GM19372 (cell line): ENCODE results near the gene SWSAP1.
"Not testable (repeated sequence)": the region's sequence is repeated elsewhere in the genome, so short reads cannot be mapped to it uniquely, and the experiment has no call there.

Experiments used
- ATAC-seq: cut with Tn5 transposase; IDR thresholded peaks from one replicate; pipeline ENCODE4 v1.9.1; 2021; ENCODE audit warnings: mild to moderate bottlenecking, low read depth, moderate library complexity; ENCODE audit not compliant: unreplicated experiment

Gene SWSAP1

DNA sequence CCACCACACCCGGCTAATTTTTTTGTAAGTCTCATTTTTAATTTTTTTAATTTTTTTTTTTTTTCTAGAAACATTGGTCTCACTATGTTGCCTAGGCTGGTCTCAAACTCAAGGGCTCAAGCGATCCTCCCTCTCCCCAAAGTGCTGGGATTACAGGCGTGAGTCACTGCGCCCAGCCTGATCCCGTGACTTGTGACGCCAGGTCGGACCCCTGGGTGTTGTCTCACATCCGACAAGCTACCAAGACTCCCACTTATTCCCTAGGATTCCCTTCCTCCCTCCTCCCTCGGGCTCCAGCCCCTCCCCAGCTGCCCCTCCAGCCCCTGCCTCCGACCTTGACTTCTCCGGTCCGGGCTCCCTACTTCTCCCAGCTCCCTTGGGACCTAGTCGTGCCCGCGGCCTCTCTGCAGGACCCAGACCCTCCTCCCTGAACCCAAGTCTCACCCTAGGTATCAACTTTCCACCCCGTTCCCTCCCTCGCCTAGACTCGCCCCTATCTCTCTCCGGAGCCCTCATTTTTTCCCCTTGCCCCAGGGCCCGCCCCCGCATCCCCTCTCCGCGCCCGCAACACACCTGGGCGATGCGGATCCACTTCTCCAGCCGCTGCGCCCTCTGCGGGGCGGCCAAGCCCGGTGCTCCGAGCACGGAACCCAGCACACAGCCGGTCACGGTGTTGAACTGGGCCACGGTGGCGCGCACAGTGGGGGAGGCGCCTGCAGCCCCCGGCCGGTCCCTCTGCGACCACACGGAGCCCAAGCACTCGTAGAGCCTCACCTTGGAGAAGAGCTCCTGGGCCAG, 31.6 kb downstream of the SWSAP1 start:
- ATAC-seq, result no peak

DNA sequence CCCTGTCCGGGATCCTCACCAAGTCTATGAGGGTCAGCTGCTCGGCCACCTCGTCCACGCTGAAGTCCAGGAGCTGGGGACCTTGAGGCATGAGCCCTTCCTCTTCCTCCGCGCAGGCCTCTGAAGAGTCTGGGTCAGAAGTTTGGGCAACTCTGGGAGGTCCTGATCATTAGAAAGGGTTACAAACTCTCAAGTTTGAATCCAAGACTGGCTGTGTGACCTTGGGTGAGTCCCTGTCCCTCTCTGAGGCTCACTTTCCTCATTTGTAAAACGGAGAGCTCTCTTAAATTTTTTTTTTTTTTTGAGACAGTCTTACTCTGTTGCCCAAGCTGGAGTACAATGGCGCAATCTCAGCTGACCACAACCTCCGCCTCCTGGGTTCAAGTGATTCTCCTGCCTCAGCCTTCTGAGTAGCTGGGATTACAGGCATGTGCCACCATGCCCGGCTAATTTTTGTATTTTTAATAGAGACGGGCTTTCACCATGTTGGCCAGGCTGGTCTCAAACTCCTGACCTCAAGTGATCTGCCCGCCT, 32.3 kb downstream of the SWSAP1 start:
- not testable (repeated sequence) for ATAC-seq

DNA sequence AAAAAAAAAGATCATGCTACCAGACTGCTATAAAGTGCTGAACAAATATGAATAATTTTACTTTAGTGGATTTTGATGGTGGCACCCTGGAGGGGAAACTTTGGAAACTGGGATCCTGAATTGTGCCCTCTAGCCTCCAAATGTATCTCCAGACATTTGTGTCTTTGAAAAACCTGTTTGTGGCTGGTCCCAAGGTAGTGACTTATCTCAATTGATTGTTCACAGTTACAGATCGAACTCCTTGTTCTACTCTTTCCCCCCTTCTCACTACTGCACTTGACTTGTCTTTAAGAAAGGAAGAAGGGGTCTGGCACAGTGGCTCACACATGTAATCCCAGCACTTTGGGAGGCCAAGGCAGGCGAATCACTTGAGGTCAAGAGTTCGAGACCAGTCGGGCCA, 34.1 kb downstream of the SWSAP1 start:
- no peak for ATAC-seq

DNA sequence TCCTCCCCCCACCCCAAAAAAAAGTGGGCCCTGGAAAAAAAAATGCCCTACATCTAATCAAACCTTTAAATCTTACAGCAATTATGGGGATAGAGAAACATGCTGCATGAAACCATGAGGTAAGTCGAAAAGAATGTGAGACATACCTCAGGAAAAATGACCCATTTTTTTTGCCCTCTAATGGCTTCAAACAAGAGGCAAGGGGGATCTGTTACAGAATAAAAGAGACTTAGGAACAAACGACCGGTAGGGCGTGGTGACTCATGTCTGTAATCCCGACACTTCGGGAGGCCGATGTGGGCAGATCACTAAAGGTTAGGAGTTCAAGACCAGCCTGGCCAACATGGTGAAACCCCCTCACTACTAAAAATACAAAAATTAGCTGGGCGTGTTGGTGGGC, 36.2 kb downstream of the SWSAP1 start:
- no peak for ATAC-seq

DNA sequence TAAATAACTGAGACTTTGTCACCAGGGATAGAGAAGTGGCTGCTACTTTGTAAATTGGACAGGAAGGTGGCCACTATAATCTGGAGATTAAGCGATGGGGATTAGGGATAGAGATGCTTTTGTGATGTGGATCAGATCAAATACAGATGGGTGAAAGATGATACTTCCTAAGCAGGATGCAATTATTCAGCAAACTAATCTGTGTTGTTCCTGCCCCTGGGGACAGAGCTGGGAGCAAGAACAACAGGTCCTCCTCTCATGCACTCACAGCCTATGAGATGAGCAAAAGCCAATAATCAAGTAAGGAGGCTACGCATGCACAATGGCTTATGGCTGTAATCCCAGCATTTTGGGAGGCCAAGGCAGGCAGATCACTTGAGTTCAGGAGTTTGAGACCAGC, 40.1 kb downstream of the SWSAP1 start:
- no peak for ATAC-seq

DNA sequence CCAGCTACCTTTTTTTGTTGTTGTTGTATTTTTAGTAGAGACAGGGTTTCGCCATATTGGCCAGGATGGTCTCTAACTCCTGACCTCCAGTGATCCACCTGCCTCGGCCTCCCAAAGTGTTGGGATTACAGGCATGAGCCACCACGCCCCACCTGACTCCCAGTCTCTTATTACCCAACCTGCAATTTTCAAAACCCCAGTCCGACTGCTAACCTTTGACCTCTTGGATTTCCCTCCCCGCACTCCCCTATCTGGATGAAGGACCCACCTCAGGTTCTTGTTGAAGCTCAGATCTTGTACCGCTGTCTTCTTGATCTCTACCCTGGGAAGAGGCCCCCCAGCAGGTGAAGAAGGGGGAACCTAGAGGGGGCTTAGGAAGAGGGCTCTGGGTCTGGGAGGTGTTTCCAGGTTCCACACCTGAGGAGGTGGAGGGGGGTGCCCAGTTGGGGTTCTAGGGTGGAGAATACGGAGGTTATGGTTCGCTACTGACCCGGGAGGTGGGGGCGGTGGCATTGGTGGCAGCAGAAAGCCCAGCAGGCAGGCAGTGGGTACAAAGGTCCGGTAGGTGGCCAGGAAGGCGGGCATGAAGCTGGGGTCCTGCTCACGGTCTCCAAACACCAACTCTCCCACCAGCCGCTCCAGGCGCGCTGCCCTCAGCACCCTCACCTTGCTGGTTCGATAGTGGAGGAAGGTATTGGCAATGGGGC, 42.0 kb downstream of the SWSAP1 start:
- no peak for ATAC-seq

DNA sequence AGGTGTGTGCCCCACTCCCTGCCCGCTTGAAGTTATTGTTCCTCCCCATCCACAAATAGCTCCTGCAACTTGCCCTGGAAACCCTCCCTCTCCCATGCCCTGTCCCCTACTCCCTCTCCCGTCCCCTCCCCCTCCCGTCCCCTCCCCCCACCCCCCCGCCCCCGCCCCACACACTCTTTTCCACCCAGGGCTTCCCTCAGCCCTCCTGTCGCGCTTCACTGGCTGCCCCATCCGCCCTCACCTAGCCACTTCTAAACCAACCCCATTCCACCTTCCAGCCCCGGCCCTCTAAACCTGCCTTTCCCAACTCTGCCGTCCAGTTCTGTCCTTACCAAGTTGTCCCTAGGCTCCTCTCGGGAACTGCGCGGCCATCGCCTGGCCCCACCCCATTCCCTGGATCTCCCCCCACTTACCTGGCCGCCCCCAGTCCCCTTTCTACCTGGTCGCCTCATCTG, 43.7 kb downstream of the SWSAP1 start:
- no peak for ATAC-seq

DNA sequence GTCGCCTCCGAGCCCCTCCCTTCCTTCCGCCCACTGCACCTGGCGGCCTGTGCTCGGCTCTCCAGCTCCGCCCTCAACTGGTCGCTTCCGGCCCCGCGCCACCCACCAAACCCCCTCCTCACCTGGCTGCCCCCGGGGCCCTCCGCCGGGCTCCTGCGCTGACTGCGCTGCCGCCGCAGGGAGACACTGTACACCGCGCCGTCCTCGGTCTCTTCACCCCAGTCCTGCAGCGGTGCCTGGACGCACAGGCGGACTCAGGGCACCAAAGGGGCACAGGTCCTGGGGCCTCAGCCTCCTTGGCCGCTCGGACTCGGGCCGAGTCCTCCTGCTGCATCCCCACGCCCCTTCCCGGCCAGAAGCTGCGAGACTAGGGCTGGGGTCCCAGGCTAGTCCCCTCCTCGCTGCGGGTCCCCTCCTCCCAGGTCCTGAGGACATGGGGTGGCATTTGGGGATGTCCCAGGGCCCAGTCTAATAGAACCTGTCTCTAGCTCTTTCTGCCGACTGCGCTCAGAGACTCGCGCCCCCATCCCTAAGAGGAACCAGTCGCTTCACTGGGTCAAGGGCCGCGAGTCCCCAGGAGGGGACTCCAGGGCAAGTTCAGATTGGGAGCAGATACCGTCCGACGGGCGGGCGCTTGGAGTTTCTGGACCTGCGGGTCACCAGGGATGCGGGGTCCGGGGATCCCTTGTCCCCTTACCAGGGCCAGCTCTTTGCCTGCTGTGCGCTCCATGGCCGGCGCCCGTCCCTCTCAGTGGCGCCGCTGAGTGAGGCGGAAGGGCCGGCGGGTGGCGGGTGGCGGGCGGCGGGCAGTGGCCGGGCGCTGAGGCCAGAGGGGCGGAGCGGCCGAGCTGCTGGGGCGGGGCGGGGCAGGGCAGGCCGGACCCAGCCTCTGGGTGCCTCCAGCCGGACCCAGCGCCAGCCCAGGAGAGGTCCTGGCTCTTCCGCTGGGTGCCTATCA, 44.4 kb downstream of the SWSAP1 start, which contains the start of gene RGL3:
Gene RGL3 (minus strand): TSS at position 766 of the 958 bp plus-strand sequence. CDS start 36 bp downstream, at position 730.
- no peak for ATAC-seq

DNA sequence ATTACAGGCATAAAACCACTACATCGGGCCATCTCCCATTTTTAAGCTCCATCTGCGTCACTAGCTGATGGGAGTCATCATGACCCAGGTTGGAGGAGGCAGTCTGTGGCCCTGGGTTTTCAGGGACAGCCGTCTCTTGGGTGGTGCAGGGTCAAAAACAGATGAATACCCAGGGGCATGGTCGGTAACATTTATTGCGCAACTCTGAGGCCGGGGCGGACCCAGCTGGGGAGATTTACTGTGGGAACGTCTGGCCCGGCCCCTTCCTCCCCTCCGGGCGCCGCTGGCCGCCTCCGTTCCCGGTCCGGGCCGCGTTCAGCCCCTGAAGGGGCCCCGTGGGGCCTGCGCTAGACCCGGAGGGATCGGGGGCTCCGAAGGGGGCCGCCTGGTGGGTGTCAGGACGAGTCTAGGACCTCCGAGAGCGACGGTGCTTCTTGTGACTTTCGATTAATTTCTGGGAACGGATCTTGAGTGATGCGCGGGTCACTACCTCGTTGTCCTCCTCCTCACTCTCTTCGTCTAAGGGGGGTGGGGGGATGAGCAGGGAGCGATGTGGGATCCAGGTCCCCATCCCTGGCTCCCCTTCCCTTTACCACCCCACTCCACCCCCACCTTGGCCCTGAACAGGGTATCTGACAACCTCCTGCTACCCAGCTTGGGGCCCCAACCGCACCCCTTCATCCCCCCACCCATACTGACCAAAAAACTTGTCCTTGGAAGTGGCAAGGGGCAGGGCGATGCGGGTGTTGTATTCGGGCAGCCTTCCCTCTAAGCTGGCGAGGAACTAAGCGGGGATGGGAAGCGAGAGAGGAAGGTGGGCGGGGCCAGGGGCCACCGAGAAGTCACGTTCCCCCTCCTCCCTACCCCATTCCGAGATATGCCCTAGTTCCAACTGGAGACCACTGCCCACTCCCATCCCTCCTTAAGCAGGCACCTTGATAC, 46.2 kb downstream of the SWSAP1 start:
- no peak for ATAC-seq

DNA sequence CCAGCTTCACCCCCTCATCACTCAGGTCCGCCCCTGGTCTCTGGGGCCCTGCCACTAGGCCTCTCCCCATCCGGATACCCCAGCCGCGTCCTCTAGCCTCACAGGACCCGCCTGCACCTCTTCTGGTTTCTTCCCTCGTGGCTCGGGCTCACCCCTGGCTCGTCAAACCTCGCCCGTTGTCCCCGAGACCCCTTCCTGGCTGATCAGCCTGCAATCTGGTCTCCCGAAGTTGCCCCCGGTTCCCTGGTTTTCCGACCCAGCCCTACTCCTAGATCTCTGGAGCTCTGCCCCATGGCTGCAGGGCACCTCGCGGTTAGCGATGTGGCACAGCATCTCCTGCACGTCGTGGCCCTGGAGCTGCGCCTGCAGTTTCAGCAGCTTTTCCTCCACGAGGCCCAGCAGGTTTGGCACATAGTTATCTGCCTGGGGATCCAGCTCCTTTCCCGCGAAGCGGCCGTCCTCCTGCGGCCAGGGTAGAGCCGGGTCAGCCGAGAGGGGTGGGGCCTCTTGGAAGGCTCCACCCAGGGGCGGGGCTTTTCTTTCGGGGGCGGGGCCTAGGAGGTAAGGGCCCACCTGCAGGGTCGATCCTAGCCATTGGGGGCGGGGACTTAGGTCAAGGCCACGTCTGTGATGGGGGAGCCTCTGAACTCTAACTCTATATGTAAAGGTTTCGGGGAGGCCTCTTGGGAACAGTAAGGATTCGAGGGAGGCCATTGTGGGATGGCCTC, 47.1 kb downstream of the SWSAP1 start:
- ATAC-seq, result no peak

DNA sequence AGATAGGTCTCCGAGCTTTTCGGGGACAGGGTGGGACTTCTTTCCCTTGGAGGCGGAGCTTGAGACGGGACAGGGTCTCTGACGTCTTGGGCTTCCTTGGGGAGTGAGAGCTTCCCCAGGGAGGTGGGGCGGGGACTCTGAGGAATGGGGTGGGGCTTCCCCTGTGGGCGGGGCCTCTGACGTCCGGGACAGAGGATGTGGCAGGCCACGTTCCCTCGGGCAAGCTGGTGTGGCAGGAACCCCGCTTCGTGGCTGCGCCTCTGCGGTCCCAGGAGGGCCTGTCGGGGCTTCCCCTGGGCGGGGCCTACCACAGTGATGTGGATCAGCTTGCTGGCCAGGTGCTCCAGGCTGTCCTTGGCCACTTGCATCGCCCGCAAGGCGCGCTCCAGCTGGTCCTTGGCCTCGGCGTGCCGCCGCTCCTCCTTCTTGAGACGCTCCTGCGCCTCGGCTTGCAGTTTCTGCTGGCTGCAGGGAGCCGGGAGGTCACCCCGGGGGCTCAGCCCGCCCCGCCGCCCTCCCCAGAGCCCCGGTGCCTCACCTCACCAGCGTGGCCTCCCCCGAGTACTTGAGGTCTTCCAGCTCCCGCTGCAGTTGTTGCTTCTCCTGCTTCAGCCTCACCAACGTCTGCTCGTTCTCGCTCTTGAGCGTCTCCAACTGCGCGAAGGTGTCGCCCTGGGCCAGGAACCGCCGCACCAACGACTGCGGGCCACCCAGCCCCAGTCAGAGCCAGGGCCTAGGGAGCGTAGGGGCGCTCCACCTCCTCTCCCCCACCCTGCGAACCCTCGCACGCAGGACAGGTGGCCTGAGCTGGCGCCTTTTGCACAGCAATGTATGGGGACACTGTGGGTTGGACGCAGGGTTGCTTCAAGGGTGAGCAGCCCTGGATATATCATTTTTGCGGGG, 47.9 kb downstream of the SWSAP1 start:
- no peak for ATAC-seq

DNA sequence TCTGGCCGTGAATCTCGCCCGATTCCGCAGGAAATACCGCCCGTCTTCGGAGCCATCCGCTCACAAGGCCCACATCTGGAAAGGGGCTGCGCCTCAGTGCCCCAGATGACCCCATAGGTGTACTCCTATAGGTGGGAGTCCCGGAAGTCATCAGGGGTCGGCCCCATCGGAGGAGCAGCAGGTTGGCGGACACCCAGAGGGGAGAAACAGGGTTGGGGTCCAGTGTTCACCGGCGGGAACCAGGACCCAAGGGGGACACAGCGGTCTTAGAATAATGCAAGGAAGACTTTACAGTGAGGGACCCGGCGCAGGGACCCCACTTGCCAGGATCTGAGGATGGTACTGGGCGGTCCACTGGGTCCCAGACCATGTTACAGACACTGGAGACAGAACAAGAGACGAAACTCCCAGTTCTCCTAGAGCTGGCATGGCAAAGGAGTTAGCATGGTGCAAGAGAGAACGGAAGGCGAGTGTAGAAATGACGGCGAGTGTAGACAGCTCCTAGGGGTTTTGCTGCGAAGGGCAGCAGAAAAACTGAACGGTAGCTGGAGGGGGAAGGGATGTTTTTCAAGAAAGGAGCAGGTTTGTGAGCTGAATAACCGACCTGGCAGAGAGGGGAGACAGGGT, 48.8 kb downstream of the SWSAP1 start:
- no peak for ATAC-seq

DNA sequence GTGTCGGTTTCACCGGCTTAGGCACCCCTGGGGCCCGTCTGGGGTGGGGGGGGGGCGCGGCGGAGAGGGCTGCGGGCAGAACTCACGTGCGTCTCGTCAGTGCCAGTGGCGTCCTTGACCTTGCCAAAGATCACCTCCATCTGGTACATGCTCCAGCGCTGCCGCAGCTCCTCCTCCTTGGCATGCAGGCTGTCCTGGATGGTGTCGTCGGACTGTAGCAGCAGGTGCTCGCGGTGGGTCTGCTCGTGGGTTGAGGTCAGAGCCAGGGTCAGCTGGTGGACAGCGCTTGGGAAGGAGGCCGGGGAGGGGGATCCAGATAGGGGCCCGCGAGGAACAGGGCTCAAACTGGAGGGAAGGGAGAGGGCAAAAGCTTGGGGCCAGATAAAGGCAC, 49.3 kb downstream of the SWSAP1 start:
- ATAC-seq, result no peak
